HFF-Myc (cell line): Measurements from ENCODE around the gene CHAC2.

Experiments
- DNase-seq: peaks from one replicate; pipeline ENCODE4 v3.0.0-alpha.2; 2011; ENCODE audit warnings: low read depth; ENCODE audit errors: extremely low read depth
- H3K4me3 ChIP-seq: replicated peaks from 2 replicates; pipeline ENCODE4 v1.5.1; 2011; ENCODE audit warnings: low read depth, mild to moderate bottlenecking, control low read depth, low read length
- CTCF ChIP-seq: IDR thresholded peaks from 2 replicates; pipeline ENCODE4 v1.5.1; 2012; ENCODE audit warnings: mild to moderate bottlenecking, low read depth, low read length, control low read depth; ENCODE audit errors: missing control alignments

The CHAC2 gene

GRCh38 chr2:53786352-53786704 is 18.7 kb downstream of the CHAC2 start:
- no peak for TF ChIP-seq CTCF
- DNase-seq = no peak
- peak overlapping the region; percentile 71 for H3K4me3 ChIP-seq

GRCh38 chr2:53786705-53787613 is 19.4 kb downstream of the CHAC2 start, which contains the start of the genes ASB3 and ERLEC1:
TSS of gene ASB3 (minus strand) at chr2:53786953. CDS start at chr2:53765572, 21,381 bp downstream.
TSS of gene ERLEC1 (plus strand) at chr2:53787044. CDS start at chr2:53787211, 167 bp downstream.
- peak within 1 kb of the TSS; percentile 71 for H3K4me3 ChIP-seq
- TF ChIP-seq CTCF = no peak
- DNase-seq = peak; percentile 66

- peak overlapping the region; percentile 71 for H3K4me3 ChIP-seq
- TF ChIP-seq CTCF = no peak
- DNase-seq = no peak
These were observed 20.1 kb downstream of the CHAC2 start for GRCh38 chr2:53787614-53788289.

GRCh38 chr2:53793261-53793660 is 25.7 kb downstream of the CHAC2 start:
- no peak overlapping the region for H3K4me3 ChIP-seq
- no peak for DNase-seq
- no peak for TF ChIP-seq CTCF

GRCh38 chr2:53793821-53794220 is 26.2 kb downstream of the CHAC2 start:
- DNase-seq = no peak
- H3K4me3 ChIP-seq = no peak overlapping the region
- TF ChIP-seq CTCF = no peak

GRCh38 chr2:53801547-53801946 is 33.9 kb downstream of the CHAC2 start:
- H3K4me3 ChIP-seq = no peak overlapping the region
- TF ChIP-seq CTCF = no peak
- DNase-seq = no peak
